ENCODE data around the gene MEGF11.

GRCh38 chr15:65996901-65997300 is 256.6 kb downstream of the MEGF11 start:
- TF ChIP-seq POLR2A (IDR thresholded peaks at IDR 0.05; ENCODE audit: low read length): no peak
- TF ChIP-seq CTCF (IDR thresholded peaks at IDR 0.05): no peak
- no peak for TF ChIP-seq HMGXB4 (CRISPR knock-in tag; IDR thresholded peaks at IDR 0.05; ENCODE audit: borderline replicate concordance)
